Chondrocyte (in vitro differentiated cells): ENCODE results near the gene WIF1. TPM values are rescaled to one million over a fixed set of nuclear protein-coding genes. Genes with fewer than 3 reads are reported as not detected.

Experiments
- DNase-seq: peaks from one replicate; pipeline ENCODE4 v3.0.0; 2021; ENCODE audit warnings: mixed read lengths, low spot score
- H3K27ac Mint-ChIP-seq: one replicate; pipeline ENCODE4 v1.8.0; 2021; ENCODE audit warnings: mild to moderate bottlenecking, moderate library complexity, mixed read lengths; ENCODE audit not compliant: unreplicated experiment
- H3K27me3 Mint-ChIP-seq: 2 replicates; pipeline ENCODE4 v1.8.0; 2021; ENCODE audit warnings: low read depth, mixed read lengths
- H3K36me3 Mint-ChIP-seq: 2 replicates; pipeline ENCODE4 v1.8.0; 2021; ENCODE audit warnings: low read depth, mixed read lengths
- H3K4me1 Mint-ChIP-seq: 2 replicates; pipeline ENCODE4 v1.8.0; 2021; ENCODE audit warnings: low read depth, mild to moderate bottlenecking, mixed read lengths
- H3K4me3 Mint-ChIP-seq: one replicate; pipeline ENCODE4 v1.8.0; 2021; ENCODE audit warnings: mild to moderate bottlenecking, moderate library complexity, mixed read lengths; ENCODE audit not compliant: unreplicated experiment
- H3K9me3 Mint-ChIP-seq: 2 replicates; pipeline ENCODE4 v1.8.0; 2021; ENCODE audit warnings: low read depth, mixed read lengths
- long read RNA-seq: library from polyadenylated mRNA; stranded (forward); transcript quantifications from one replicate; pipeline ENCODE4 v2.0.0, GENCODE V29; 2021
- total RNA-seq: library from RNA; stranded (reverse); gene quantifications from 3 replicates; pipeline ENCODE4 v1.2.1, GENCODE V29; 2021
- TF ChIP-seq, protein P1 (sequence below): fragments of 200-600 bp; sonication (generic); IDR thresholded peaks from 2 replicates; pipeline ENCODE4 v1.5.0; 2021; ENCODE audit warnings: antibody characterized with exemption, mild to moderate bottlenecking, moderate library complexity

The WIF1 gene, protein sequence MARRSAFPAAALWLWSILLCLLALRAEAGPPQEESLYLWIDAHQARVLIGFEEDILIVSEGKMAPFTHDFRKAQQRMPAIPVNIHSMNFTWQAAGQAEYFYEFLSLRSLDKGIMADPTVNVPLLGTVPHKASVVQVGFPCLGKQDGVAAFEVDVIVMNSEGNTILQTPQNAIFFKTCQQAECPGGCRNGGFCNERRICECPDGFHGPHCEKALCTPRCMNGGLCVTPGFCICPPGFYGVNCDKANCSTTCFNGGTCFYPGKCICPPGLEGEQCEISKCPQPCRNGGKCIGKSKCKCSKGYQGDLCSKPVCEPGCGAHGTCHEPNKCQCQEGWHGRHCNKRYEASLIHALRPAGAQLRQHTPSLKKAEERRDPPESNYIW
- not detected in 3 replicates for total RNA-seq
- long read RNA-seq = 0 reads

DNA sequence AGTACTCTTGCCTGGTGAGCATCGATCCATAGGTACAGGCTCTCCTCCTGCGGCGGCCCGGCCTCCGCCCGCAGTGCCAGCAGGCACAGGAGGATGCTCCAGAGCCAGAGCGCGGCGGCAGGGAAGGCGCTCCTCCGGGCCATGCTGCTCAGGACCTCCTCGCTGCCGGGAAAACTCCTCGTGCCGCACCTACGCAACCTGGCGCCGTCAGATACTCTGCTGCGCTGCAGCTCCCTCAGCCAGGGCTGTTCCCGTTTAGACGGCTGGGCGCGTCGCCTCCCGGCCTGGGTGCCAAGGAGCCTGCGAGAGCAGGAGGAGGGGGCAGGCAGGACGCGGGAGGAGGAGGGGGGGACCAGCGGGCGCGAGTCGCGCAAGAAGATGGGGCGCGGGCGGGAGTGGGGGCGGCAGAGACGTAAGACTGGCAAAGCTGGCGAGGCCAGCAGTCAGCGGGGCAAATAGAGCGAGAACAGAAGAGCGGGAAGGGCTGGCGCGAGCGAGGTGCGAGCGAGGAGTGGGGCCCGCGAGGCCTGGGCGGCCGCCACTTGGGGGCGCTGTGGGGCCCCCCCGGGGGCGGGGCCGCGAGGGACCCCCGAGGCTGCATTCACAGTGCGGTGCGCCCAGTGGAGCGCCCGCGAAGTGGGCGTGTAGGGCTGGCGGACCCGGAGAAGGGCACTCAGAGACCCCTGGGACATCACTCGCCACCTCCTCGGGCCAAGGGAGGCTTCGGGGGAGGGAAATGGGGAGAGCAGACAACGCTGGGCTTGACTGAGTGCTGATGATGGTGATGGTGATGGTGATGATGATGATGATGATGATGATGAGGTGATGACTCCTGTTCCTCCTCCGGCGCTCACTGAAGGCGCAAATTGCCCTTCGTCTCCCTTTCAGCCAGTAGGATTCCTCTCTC lies at the start of gene WIF1:
TSS of gene WIF1 (minus strand) at position 257 of the 907 bp plus-strand sequence. CDS start at position 143, 114 bp downstream.
- Mint-ChIP-seq H3K4me3 (peak within 1 kb of the TSS; percentile 26), H3K4me1 (peaks cover 4% of the 10 kb centered on the region), H3K27me3 (peaks cover 48% of the 10 kb centered on the region), H3K27ac (no peak within 1 kb of the TSS), H3K36me3 (no peaks in the 10 kb centered on the region), H3K9me3 (no peaks in the 10 kb centered on the region)
- TF ChIP-seq, protein P1, sequence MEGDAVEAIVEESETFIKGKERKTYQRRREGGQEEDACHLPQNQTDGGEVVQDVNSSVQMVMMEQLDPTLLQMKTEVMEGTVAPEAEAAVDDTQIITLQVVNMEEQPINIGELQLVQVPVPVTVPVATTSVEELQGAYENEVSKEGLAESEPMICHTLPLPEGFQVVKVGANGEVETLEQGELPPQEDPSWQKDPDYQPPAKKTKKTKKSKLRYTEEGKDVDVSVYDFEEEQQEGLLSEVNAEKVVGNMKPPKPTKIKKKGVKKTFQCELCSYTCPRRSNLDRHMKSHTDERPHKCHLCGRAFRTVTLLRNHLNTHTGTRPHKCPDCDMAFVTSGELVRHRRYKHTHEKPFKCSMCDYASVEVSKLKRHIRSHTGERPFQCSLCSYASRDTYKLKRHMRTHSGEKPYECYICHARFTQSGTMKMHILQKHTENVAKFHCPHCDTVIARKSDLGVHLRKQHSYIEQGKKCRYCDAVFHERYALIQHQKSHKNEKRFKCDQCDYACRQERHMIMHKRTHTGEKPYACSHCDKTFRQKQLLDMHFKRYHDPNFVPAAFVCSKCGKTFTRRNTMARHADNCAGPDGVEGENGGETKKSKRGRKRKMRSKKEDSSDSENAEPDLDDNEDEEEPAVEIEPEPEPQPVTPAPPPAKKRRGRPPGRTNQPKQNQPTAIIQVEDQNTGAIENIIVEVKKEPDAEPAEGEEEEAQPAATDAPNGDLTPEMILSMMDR = peak; percentile 71
- peak; percentile 83 for DNase-seq

DNA sequence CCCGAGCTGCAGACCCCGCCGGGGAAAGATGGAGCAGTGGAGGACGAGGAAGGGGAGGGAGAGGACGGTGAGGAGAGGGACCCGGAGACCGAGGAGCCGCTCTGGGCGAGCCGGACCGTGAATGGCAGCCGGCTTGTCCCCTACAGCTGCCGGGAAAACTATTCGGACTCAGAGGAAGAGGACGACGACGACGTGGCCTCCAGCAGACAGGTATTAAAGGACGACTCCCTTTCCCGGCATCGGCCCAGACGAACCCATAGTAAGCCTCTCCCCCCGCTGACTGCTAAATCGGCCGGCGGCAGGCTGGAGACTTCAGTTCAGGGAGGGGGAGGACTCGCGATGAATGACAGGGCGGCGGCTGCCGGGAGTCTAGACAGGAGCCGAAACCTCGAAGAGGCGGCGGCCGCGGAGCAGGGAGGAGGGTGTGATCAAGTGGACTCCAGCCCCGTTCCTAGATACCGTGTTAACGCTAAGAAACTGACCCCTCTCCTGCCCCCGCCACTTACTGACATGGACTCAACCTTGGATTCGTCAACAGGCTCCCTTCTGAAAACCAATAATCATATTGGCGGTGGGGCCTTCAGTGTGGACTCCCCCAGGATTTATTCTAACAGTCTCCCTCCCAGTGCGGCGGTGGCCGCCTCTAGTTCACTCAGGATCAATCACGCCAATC lies 49.2 kb upstream of the WIF1 start:
- Mint-ChIP-seq H3K4me3 (peak overlapping the region; percentile 99), H3K4me1 (peaks cover 31% of the 10 kb centered on the region), H3K27me3 (no peaks in the 10 kb centered on the region), H3K36me3 (no peaks in the 10 kb centered on the region), H3K9me3 (no peaks in the 10 kb centered on the region), H3K27ac (peak overlapping the region; percentile 91)
- DNase-seq = peak; percentile 94
- TF ChIP-seq, protein P1 = peak; percentile 4

DNA sequence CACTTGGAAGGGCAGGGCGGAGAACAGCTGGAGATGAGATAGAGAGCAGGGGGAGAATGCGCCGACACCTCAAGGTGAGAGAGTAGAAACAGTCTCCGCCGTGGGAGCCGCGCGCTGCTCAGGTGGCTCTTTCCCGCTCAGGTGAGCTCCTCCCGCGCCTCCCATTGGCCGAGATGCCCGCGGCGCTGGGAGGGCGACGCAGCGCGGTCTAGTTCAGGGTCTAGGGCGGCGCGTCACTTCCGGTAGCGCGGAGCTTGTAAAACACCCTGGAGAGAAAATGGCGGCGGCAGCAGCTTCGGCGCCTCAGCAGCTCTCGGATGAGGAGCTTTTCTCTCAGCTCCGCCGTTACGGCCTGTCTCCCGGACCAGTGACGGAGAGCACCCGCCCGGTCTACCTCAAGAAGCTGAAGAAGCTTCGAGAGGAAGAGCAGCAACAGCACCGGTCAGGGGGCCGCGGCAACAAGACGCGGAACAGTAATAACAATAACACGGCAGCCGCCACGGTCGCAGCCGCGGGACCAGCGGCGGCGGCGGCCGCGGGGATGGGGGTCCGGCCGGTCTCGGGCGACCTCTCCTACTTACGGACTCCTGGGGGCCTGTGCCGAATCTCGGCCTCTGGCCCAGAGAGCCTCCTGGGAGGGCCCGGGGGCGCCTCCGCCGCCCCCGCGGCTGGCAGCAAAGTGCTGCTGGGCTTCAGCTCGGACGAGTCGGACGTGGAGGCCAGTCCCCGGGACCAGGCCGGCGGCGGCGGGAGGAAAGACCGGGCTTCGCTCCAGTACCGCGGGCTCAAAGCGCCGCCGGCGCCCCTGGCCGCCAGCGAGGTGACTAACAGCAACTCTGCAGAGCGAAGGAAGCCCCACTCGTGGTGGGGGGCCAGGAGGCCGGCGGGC lies 48.5 kb upstream of the WIF1 start, which contains the start of gene LEMD3:
TSS of gene LEMD3 (plus strand) at position 264 of the 889 bp plus-strand sequence. CDS start at position 278, 14 bp downstream.
- Mint-ChIP-seq H3K4me1 (peaks cover 31% of the 10 kb centered on the region), H3K9me3 (no peaks in the 10 kb centered on the region), H3K36me3 (no peaks in the 10 kb centered on the region), H3K4me3 (peak within 1 kb of the TSS; percentile 99), H3K27ac (peak within 1 kb of the TSS; percentile 99), H3K27me3 (no peaks in the 10 kb centered on the region)
- DNase-seq = peak; percentile 93
- TF ChIP-seq, protein P1 = peak; percentile 41

DNA sequence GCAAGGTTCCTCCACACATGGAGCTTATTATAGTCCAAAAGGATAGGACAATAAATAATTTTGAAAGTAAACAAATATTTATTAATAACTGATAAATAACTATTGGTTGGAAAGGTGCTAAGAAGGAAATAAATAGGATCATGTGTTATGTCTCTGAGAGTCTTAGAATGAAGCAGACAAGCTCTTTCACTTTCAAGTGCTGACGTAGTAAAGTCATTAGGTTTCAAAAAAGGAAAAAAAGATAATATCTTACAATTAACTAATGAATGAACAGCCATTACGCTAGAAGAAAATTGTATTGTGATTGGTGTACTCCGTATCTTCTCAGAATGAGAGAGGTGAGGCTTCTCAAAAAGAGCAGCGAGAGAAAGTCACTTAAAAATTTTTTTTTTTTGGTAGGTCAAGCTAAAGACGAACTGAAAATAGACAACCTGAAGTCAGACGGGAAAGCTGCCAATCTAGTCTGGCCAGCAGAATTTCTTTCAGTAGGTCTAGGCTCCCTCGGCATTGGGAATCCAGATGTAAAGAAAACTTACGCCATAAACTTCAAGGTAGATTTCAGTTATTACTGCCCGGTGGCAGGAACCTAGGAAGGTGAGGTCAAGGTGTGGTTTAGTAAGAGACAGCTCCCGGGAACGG lies 47.7 kb upstream of the WIF1 start:
- Mint-ChIP-seq H3K36me3 (no peaks in the 10 kb centered on the region), H3K9me3 (no peaks in the 10 kb centered on the region), H3K4me1 (peaks cover 31% of the 10 kb centered on the region), H3K27me3 (no peaks in the 10 kb centered on the region), H3K4me3 (peak overlapping the region; percentile 99), H3K27ac (peak overlapping the region; percentile 99)
- TF ChIP-seq, protein P1 = no peak
- no peak for DNase-seq
